ENCODE measurements around the gene FUT3. TPM values are rescaled to one million over a fixed set of nuclear protein-coding genes. Genes with fewer than 3 reads are reported as not detected.

Gene FUT3
- total and polyA plus RNA-seq, 2 of the 4 experiments (the other 2 are of a cell fraction), result not detected

DNA sequence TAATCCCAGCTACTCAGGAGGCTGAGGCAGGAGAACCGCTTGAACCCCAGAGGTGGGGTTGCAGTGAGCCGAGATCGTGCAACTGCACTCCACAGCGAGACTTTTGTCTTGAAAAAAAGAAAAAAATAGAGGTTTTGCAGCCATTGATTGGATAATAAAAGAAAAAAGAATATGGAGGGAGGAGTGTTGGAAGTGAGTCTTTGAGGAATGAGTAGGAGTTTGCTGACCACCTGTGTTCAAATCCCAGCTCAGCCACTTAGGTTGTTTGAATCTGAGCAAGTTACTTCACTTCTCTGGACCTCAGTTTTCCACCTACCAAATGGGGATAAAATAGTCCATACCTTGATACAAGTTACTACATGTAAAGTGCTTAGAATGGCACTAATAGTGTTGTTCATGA, 40.1 kb downstream of the FUT3 start:
- Histone ChIP-seq H2AFZ (replicated peaks; ENCODE audit: low read length, poor library complexity) (no peak overlapping the region), H3K4me1 (ENCODE audit: control insufficient read depth, insufficient read depth, low read length) (no peaks in the 10 kb centered on the region), H4K20me1 (ENCODE audit: insufficient read depth, low read length) (no peaks in the 10 kb centered on the region), H3K9me1 (ENCODE audit: insufficient read depth, low read length) (no peaks in the 10 kb centered on the region), H3K23ac (ENCODE audit: low read depth, low read length) (no peak overlapping the region), H3K4me3 (ENCODE audit: insufficient read depth, low read depth, low read length) (no peak overlapping the region), H3K14ac (replicated peaks; ENCODE audit: low read depth, low read length) (no peak overlapping the region), H2BK5ac (ENCODE audit: low read depth, low read length, poor library complexity, severe bottlenecking) (no peak overlapping the region), H3K18ac (ENCODE audit: low read depth, low read length) (no peak overlapping the region), H2BK20ac (ENCODE audit: low read depth, low read length) (no peak overlapping the region), H3K27me3 (ENCODE audit: control insufficient read depth, insufficient read depth, low read length) (peaks cover 17% of the 10 kb centered on the region), H3K4ac (ENCODE audit: low read depth, low read length) (no peak overlapping the region), H4K5ac (ENCODE audit: low read depth, low read length) (no peak overlapping the region), H3K9ac (ENCODE audit: low read depth, low read length) (no peak overlapping the region), H2AK5ac (ENCODE audit: low read depth, low read length) (no peak overlapping the region), H3K79me1 (ENCODE audit: low read depth in 1 of 2, low read length in 2 of 2) (no peaks in the 10 kb centered on the region), H3K4me2 (ENCODE audit: low read depth, low read length) (no peak overlapping the region), H3K9me3 (ENCODE audit: control insufficient read depth, insufficient read depth, low read length) (no peaks in the 10 kb centered on the region), H2AK9ac (replicated peaks; ENCODE audit: low read depth, low read length, poor library complexity) (no peak overlapping the region), H3K36me3 (ENCODE audit: control insufficient read depth, insufficient read depth, low read length) (no peaks in the 10 kb centered on the region), H3K56ac (ENCODE audit: extremely low read depth, insufficient read depth, low read length) (no peak overlapping the region), H2BK120ac (ENCODE audit: low read depth, low read length) (no peak overlapping the region), H4K91ac (ENCODE audit: insufficient read depth, low read depth, low read length) (no peak overlapping the region), H4K8ac (ENCODE audit: low read depth in 2 of 2, low read length in 2 of 2) (no peak overlapping the region), H3K27ac (ENCODE audit: insufficient read depth, low read length) (no peak overlapping the region), H2BK15ac (ENCODE audit: low read depth, low read length) (no peak overlapping the region)
- in situ Hi-C loops (cut with MboI; ENCODE audit: low sequenced_read_pairs) (no loop called here), dilution Hi-C loops (cut with HindIII; ENCODE audit: low sequenced_read_pairs, unreplicated experiment) (no loop called here), intact Hi-C loops (cut with micrococcal nuclease) (no loop called here)
- TF ChIP-seq, protein P1, sequence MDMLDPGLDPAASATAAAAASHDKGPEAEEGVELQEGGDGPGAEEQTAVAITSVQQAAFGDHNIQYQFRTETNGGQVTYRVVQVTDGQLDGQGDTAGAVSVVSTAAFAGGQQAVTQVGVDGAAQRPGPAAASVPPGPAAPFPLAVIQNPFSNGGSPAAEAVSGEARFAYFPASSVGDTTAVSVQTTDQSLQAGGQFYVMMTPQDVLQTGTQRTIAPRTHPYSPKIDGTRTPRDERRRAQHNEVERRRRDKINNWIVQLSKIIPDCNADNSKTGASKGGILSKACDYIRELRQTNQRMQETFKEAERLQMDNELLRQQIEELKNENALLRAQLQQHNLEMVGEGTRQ (IDR thresholded peaks at IDR 0.05; ENCODE audit: low read depth, low read length), result no peak
- TF ChIP-seq RAD21 (IDR thresholded peaks at IDR 0.05; ENCODE audit: low read length), result no peak
- TF ChIP-seq NFE2L2 (IDR thresholded peaks at IDR 0.05; ENCODE audit: low read depth, low read length), result no peak
- no peak for TF ChIP-seq CEBPB (IDR thresholded peaks at IDR 0.05; ENCODE audit: low read depth, low read length)
- no peak for TF ChIP-seq MAFK (IDR thresholded peaks at IDR 0.05; ENCODE audit: low read depth, low read length)
- TF ChIP-seq, protein P2, sequence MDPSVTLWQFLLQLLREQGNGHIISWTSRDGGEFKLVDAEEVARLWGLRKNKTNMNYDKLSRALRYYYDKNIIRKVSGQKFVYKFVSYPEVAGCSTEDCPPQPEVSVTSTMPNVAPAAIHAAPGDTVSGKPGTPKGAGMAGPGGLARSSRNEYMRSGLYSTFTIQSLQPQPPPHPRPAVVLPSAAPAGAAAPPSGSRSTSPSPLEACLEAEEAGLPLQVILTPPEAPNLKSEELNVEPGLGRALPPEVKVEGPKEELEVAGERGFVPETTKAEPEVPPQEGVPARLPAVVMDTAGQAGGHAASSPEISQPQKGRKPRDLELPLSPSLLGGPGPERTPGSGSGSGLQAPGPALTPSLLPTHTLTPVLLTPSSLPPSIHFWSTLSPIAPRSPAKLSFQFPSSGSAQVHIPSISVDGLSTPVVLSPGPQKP (IDR thresholded peaks at IDR 0.05; ENCODE audit: borderline replicate concordance, low read depth, low read length), result no peak
- TF ChIP-seq POLR2A (IDR thresholded peaks at IDR 0.05; ENCODE audit: low read depth, low read length), result no peak
- no peak for TF ChIP-seq FOS (IDR thresholded peaks at IDR 0.05; ENCODE audit: low read depth, low read length)
- no peak for TF ChIP-seq RCOR1 (IDR thresholded peaks at IDR 0.05; ENCODE audit: insufficient replicate concordance, low read length)
- no peak for TF ChIP-seq MXI1 (IDR thresholded peaks at IDR 0.05; ENCODE audit: borderline replicate concordance, low read depth, low read length)
- TF ChIP-seq BHLHE40 (IDR thresholded peaks at IDR 0.05; ENCODE audit: low read depth, low read length), result no peak
- TF ChIP-seq SMC3 (IDR thresholded peaks at IDR 0.05; ENCODE audit: low read depth, low read length), result no peak
- no peak for TF ChIP-seq RFX5 (IDR thresholded peaks at IDR 0.05; ENCODE audit: low read depth, low read length)
- ChIA-PET CTCF (no interaction called here), POLR2A (ENCODE audit: unreplicated experiment) (no interaction called here)
- BruUV-seq (replicated peaks), result no TSS peak
- DNase-seq, result no peak
- no peak for ATAC-seq (ENCODE audit: low read depth)
- 84% methylated on average over 4 of the region's 4 CpGs; no CpG with 5 or more reads in 1 of the 2 experiments for WGBS, 2 experiments (ENCODE audit: extremely low coverage in 2 of 2, insufficient read length in 1 of 2)
